GM19463 (cell line): ENCODE results near the gene SSBP1.
"Not testable (repeated sequence)": the region's sequence is repeated elsewhere in the genome, so short reads cannot be mapped to it uniquely, and the experiment has no call there.

Experiments
- ATAC-seq: cut with Tn5 transposase; IDR thresholded peaks from one replicate; pipeline ENCODE4 v1.9.1; 2021; ENCODE audit warnings: mild to moderate bottlenecking, moderate library complexity; ENCODE audit not compliant: unreplicated experiment

Gene SSBP1

DNA sequence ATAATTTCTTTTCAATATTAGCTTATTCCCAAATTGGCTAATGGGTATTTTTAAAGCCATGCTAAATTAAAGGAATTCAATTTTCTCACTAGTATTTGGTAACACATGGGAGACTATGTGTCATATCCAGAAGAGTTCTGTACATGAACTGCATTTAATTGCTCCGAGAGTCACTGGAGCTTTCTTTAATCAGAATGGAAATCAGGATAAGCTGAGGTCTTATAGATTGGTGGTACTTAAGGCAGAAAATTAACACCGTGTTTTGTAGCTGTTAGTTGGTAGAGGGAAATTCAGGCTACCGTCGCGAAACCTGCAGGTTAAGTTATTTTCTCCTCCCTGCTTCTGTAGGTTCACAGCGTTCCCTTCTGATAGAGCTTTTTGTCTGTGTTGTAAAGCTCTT is 29.8 kb upstream of the SSBP1 start, which contains the start of gene WEE2:
WEE2 (plus strand) TSS at position 3 of the 400 bp plus-strand sequence. CDS start 406 bp downstream, outside the sequence.
- ATAC-seq = no peak

- ATAC-seq = no peak
Measured at GRCh38 chr7:141709318-141709717, 28.8 kb upstream of the SSBP1 start.

GRCh38 chr7:141709749-141710148 is 28.4 kb upstream of the SSBP1 start:
- ATAC-seq = no peak

DNA sequence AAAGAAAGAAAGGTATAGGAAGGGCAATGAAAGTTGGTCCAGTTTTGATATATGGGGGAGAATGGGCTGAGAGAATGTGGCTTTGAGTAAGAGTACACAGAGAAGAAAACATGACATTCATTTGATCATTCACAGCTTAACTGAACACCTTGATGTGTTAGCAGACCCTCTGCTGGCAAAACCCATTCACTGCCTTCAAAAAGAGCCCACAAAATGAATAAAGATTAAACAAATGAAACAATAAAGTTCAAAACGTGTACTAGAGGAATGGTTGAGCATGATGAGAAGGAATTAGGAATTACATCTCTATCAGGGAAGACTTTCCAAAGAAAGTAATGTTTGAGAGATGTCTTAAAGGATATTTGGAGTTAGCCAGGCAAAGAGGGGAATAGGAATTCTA is 27.9 kb upstream of the SSBP1 start:
- ATAC-seq = no peak

DNA sequence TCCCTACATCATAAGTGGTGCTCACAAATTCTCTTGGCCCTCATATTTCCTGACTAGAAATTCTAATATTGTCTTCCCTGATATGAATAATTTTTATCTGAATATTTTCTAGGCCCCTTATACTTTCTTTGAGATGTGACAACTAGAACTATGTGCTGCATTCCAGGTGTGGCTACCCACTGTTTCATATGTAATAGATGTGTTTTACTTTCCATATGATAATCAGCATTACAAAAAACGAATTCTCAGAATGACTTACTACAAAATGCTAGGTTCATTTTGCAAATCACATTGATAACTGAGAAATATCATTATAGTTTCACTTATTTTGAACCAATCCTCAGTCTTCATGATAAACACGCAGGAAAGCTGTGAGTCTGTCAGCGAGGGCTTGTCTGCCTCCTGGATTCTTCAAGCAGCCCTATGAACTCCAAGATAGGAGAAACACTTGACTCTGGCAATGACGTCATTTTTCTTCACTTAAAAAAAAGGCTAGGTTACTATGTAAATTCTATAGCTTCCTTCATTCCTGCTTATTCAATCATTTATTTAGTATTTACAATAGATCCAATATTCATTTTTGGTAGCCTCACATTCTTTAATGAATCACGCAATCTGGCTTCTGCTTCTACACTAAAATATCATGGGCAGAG is 25.4 kb upstream of the SSBP1 start:
- no peak for ATAC-seq

- no peak for ATAC-seq
Measured at GRCh38 chr7:141713890-141714289, 24.3 kb upstream of the SSBP1 start.

DNA sequence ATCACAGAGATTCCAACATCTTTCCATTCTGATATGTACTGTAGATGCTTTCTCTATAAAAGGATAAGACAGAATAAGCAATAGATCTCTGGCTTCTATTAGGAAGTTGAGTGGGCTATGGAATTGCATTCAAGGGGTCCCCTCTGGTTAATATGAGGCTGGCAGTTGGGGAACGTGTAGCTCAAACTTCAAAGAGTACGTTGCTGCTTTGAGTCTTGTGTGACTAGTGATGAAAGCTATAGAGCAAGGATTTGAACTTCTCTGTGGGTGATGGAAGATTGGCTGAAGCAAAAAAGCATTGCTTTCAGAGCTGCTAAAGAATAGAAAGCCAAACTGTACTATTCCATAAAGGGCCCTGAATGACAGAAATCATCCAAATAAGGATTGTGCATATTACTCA is 23.6 kb upstream of the SSBP1 start:
- ATAC-seq = no peak

GRCh38 chr7:141715018-141715417 is 23.1 kb upstream of the SSBP1 start:
- no peak for ATAC-seq

DNA sequence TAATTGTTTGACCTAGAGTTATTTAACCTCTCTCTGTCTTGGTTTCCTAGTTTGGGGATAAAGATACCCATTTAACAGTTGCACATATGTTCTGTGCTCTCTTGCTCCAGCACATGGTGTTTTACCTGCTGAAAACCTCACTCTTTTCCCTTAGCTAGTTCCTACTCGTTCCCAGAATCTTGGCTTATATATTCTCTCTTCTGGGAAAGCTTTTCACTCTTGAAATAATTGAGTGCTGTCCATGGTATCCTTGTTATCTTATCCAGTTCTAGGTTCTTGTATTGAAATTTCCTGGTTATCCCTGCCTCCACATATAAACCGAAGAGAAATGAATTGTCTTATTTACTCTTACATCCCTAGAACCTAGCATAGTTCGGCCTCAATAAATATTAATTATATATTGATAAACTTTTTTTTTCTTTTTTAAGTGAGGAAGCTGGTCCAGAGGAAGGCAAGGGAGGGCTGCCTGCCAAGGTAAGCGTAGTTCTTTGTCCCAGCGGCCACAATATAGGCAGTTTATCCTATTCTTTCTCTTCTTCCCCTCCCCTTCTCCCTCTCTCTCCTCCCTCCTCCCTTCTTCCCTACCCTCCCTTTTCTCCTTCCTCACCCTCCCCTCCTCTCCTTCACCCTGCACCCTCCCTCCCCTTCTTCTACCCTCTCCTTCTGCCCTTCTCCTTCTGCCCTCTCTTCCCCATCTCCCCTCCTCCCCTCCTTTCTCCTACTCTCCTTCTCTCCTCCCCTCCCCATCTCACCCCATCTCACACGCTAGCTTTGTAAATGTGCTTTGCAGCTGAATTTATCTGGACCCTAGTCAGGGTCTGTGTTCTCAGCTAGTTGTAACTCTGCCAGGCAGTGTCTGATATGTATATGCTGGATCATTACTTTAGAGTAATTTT is 22.1 kb upstream of the SSBP1 start:
- ATAC-seq = no peak

DNA sequence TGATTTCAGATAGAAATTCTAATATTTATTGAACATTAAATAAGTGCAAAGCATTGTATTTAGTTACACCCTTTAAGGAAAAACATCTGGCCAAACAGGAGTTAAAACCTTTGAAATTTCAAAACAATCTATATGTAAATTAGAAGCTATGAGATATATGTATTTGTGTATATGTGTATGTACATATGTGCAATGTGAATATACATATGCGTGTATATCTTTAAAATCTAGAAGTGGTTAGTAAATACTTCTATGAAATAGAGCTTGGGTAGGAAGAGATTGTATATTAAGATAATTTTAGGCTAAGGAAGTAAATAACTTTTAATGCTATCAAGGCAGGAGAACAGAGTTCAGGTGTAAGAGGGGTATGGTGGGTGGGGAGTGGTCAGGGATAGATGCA is 20.7 kb upstream of the SSBP1 start:
- ATAC-seq = no peak

GRCh38 chr7:141722529-141722928 is 15.6 kb upstream of the SSBP1 start:
- ATAC-seq = no peak

DNA sequence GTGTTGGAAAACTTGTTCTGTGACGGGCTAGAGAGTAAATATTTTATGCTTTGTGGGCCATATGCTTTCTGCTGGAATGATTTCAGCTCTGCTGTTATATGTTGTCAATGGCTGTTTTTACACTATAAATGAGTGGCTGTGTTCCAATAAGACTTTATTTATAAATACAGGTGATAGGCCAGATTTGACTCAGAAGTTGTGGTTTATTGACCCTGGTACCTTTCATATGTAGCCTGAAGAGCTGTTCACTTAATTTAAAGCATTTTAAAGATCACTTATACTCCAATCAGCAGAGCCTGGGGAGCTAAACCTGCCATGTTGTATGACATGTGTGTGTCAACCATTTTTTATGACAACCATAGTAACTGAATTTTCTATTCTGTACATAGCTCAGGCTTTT is 9.1 kb upstream of the SSBP1 start:
- no peak for ATAC-seq

- no peak for ATAC-seq
Measured at GRCh38 chr7:141731476-141732149, 6.5 kb upstream of the SSBP1 start.

- ATAC-seq = no peak
Measured at GRCh38 chr7:141737118-141737835, 881 bp upstream of the SSBP1 start.

DNA sequence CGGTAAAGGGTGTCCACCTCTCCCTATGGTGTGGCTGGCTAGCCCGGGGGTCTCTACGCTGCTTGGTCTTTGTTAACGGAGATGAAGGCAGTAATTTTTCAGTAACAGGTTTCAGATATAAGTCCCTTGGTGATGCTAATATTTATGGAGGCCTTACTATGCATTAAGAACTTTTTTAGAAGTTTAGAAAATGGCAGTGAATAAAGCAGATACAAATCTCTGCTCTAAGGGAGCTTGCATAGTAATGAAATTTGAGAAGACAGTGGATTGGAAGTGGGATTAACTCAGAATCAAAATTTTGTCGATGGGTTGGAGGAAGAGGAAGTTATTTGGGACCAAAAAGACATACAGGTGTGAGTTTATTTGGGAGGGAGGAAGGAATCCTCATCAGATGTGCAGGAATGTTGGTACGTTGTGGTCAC is 445 bp downstream of the SSBP1 start:
- no peak for ATAC-seq

DNA sequence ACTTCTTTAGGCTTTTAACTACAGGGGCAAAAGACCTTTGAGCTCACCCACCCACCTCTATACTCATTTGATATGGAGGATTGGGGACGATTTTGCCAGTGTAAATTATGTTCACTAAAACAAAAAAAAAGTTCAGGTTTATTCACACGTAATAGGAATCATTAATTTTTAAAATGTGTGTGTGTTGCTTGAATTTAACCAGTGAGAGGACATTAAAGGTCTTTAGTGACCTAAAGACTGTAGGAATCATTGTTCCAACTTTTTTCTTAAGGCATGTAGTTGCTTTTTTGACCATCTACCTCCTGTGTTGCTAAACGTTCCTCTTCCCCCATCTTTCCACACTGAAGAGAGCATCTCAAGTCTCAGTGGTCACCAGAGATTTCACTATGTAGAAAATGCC is 1.1 kb downstream of the SSBP1 start:
- no peak for ATAC-seq

DNA sequence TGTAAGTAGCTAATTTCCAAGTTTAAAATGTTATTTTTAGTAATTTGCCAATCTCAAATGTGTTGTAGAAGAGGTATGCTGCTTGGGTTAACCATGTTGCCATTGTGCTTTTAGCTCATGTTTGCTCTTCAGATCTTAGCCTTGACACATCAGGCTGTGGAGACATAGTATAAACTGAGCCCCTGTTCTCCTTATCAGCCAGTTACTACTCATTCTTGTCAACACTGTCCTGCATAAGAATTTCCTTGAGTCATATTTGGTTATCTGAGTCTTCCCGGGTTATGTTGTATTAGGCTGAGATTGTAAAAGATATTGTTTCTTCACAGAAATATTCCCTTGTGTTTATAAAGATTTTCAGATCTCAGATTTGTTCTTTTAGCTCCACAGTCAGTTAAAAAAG is 4.1 kb downstream of the SSBP1 start:
- no peak for ATAC-seq

- no peak for ATAC-seq
Measured at GRCh38 chr7:141744131-141744530, 6.0 kb downstream of the SSBP1 start.

- ATAC-seq = no peak
Measured at GRCh38 chr7:141748396-141748795, 10.2 kb downstream of the SSBP1 start.

DNA sequence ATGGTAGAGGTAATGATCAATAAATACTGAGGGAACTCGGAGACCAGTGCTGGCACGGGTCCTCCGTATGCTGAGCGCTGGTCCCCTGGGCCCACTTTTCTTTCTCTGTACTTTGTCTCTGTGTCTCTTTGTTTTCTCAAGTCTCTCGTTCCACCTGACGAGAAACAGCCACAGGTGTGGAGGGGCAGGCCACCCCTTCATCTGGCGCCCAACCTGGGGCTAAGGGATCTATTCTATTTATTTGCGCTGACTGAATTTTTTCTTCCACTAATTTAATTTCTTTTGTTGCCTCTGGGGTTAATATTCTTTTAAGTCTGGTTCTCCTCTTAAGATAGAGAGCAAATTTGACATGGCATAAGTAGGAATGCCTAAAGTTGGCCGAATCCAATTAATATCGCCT is 13.7 kb downstream of the SSBP1 start:
- not testable (repeated sequence) for ATAC-seq

- no peak for ATAC-seq
Measured at GRCh38 chr7:141752634-141753033, 14.5 kb downstream of the SSBP1 start.
